Sigmoid colon (tissue), 3 donors: ENCODE data around the gene CD300C.

Experiments used
- CTCF ChIP-seq, 4 experiments: fragments of 450-650 bp in 3 of 4; fragments of 200-600 bp in 1 of 4; IDR thresholded peaks; one replicate each; pipeline ENCODE4 v1.5.1; 2016 to 2019; ENCODE audit warnings: antibody characterized with exemption in 4 of 4, mild to moderate bottlenecking in 3 of 4, moderate library complexity in 2 of 4
- POLR2A ChIP-seq, 2 donors: fragments of 450-650 bp; IDR thresholded peaks; one replicate each; pipeline ENCODE4 v1.6.1; 2016; ENCODE audit warnings: antibody characterized with exemption in 2 of 2, mild to moderate bottlenecking in 2 of 2, moderate library complexity in 2 of 2

GRCh38 chr17:74522381-74523105 lies 23.4 kb downstream of the CD300C start:
- TF ChIP-seq CTCF (IDR thresholded peaks at IDR 0.05) (no peak), POLR2A (IDR thresholded peaks at IDR 0.05) (no peak)
